Measurements from ENCODE around the gene SHF.

Gene SHF

GRCh38 chr15:45181491-45182285, 6.1 kb downstream of the SHF start:
- Histone ChIP-seq H2AK5ac (ENCODE audit: low read length) (no peak overlapping the region), H2AFZ (ENCODE audit: insufficient read depth, low read length, poor library complexity) (no peak overlapping the region), H3K36me3 (ENCODE audit: control insufficient read depth in 1 of 2, insufficient read depth in 2 of 2, low read length in 2 of 2) (peaks cover 0 to 3% of the 10 kb centered on the region in 2 experiments), H3K27me3 (ENCODE audit: insufficient read depth, low read length) (no peaks in the 10 kb centered on the region), H3K18ac (ENCODE audit: low read length) (no peak overlapping the region), H2BK5ac (ENCODE audit: low read depth, low read length, poor library complexity) (no peak overlapping the region), H3K9me3 (ENCODE audit: insufficient read depth, low read depth, low read length) (peaks cover 3% of the 10 kb centered on the region), H3K27ac (ENCODE audit: low read depth, low read length) (no peak overlapping the region), H4K8ac (ENCODE audit: low read depth, low read length) (no peak overlapping the region), H3K4me3 (ENCODE audit: low read depth, low read length) (no peak overlapping the region), H2BK120ac (ENCODE audit: insufficient read depth, low read length, poor library complexity) (no peak overlapping the region), H2BK12ac (ENCODE audit: low read length) (no peak overlapping the region), H3K23ac (ENCODE audit: low read length) (no peak overlapping the region), H3K79me1 (ENCODE audit: low read length) (peaks cover 2% of the 10 kb centered on the region), H3K14ac (ENCODE audit: low read length) (no peak overlapping the region), H4K12ac (ENCODE audit: low read depth, low read length) (no peak overlapping the region), H3K79me2 (ENCODE audit: control insufficient read depth, insufficient read depth, low read length, poor library complexity) (no peaks in the 10 kb centered on the region), H3K9ac (ENCODE audit: low read length) (no peak overlapping the region), H3K4ac (ENCODE audit: low read depth, low read length) (no peak overlapping the region), H3K4me1 (ENCODE audit: control insufficient read depth in 1 of 2, insufficient read depth in 2 of 2, low read length in 2 of 2) (peaks cover 19 to 20% of the 10 kb centered on the region in 2 experiments), H3K4me2 (ENCODE audit: low read length) (no peak overlapping the region), H4K91ac (ENCODE audit: low read depth, low read length) (no peak overlapping the region)
- no peak for DNase-seq
- no CpG with 5 or more reads among the region's 9 CpGs for WGBS (ENCODE audit: extremely low coverage, insufficient coverage, insufficient read length)

GRCh38 chr15:45180648-45181436, 6.9 kb downstream of the SHF start:
- no CpG with 5 or more reads among the region's 8 CpGs for WGBS (ENCODE audit: extremely low coverage, insufficient coverage, insufficient read length)
- Histone ChIP-seq H3K27me3 (ENCODE audit: insufficient read depth, low read length) (no peaks in the 10 kb centered on the region), H4K91ac (ENCODE audit: low read depth, low read length) (no peak overlapping the region)

GRCh38 chr15:45180201-45180600, 7.6 kb downstream of the SHF start:
- no peak overlapping the region for H2AK5ac ChIP-seq (ENCODE audit: low read length)
- peaks cover 2% of the 10 kb centered on the region for H3K79me1 ChIP-seq (ENCODE audit: low read length)
- peaks cover 3% of the 10 kb centered on the region for H3K9me3 ChIP-seq (ENCODE audit: insufficient read depth, low read depth, low read length)
- peak overlapping the region; percentile 20 for H3K4me3 ChIP-seq (ENCODE audit: low read depth, low read length)
- H3K14ac ChIP-seq (ENCODE audit: low read length), result no peak overlapping the region
- H4K91ac ChIP-seq (ENCODE audit: low read depth, low read length), result no peak overlapping the region
- H2BK12ac ChIP-seq (ENCODE audit: low read length), result no peak overlapping the region
- no peak overlapping the region for H4K12ac ChIP-seq (ENCODE audit: low read depth, low read length)
- WGBS (ENCODE audit: extremely low coverage, insufficient coverage, insufficient read length), result no CpG with 5 or more reads among the region's 7 CpGs
- no peak overlapping the region for H3K9ac ChIP-seq (ENCODE audit: low read length)
- H4K8ac ChIP-seq (ENCODE audit: low read depth, low read length), result no peak overlapping the region
- H3K27me3 ChIP-seq (ENCODE audit: insufficient read depth, low read length), result no peaks in the 10 kb centered on the region
- H2BK5ac ChIP-seq (ENCODE audit: low read depth, low read length, poor library complexity), result no peak overlapping the region
- H3K4me2 ChIP-seq (ENCODE audit: low read length), result no peak overlapping the region
- H3K27ac ChIP-seq (ENCODE audit: low read depth, low read length), result no peak overlapping the region
- no peaks in the 10 kb centered on the region for H3K79me2 ChIP-seq (ENCODE audit: control insufficient read depth, insufficient read depth, low read length, poor library complexity)
- H3K23ac ChIP-seq (ENCODE audit: low read length), result no peak overlapping the region
- H3K36me3 ChIP-seq (ENCODE audit: control insufficient read depth in 1 of 2, insufficient read depth in 2 of 2, low read length in 2 of 2), result peaks cover 0 to 3% of the 10 kb centered on the region in 2 experiments
- H2BK120ac ChIP-seq (ENCODE audit: insufficient read depth, low read length, poor library complexity), result no peak overlapping the region
- peaks cover 4 to 7% of the 10 kb centered on the region in 2 experiments for H3K4me1 ChIP-seq (ENCODE audit: control insufficient read depth in 1 of 2, insufficient read depth in 2 of 2, low read length in 2 of 2)
- H2AFZ ChIP-seq (ENCODE audit: insufficient read depth, low read length, poor library complexity), result no peak overlapping the region
- no peak overlapping the region for H3K18ac ChIP-seq (ENCODE audit: low read length)
- DNase-seq, result no peak
- no peak overlapping the region for H3K4ac ChIP-seq (ENCODE audit: low read depth, low read length)

More at GRCh38 chr15:45180648-45181436, 6.9 kb downstream of the SHF start:
- no peak for DNase-seq
- no peak overlapping the region for H3K27ac ChIP-seq (ENCODE audit: low read depth, low read length)
- peaks cover 10 to 12% of the 10 kb centered on the region in 2 experiments for H3K4me1 ChIP-seq (ENCODE audit: control insufficient read depth in 1 of 2, insufficient read depth in 2 of 2, low read length in 2 of 2)
- H4K8ac ChIP-seq (ENCODE audit: low read depth, low read length), result no peak overlapping the region
- H3K9me3 ChIP-seq (ENCODE audit: insufficient read depth, low read depth, low read length), result peaks cover 3% of the 10 kb centered on the region
- H3K79me2 ChIP-seq (ENCODE audit: control insufficient read depth, insufficient read depth, low read length, poor library complexity), result no peaks in the 10 kb centered on the region
- H3K14ac ChIP-seq (ENCODE audit: low read length), result no peak overlapping the region
- H3K23ac ChIP-seq (ENCODE audit: low read length), result no peak overlapping the region
- H2BK120ac ChIP-seq (ENCODE audit: insufficient read depth, low read length, poor library complexity), result no peak overlapping the region
- no peak overlapping the region for H3K4ac ChIP-seq (ENCODE audit: low read depth, low read length)
- H2BK12ac ChIP-seq (ENCODE audit: low read length), result no peak overlapping the region
- H3K4me2 ChIP-seq (ENCODE audit: low read length), result no peak overlapping the region
- H2AFZ ChIP-seq (ENCODE audit: insufficient read depth, low read length, poor library complexity), result no peak overlapping the region
- no peak overlapping the region for H3K4me3 ChIP-seq (ENCODE audit: low read depth, low read length)
- no peak overlapping the region for H2BK5ac ChIP-seq (ENCODE audit: low read depth, low read length, poor library complexity)
- H3K79me1 ChIP-seq (ENCODE audit: low read length), result peaks cover 2% of the 10 kb centered on the region
- no peak overlapping the region for H3K9ac ChIP-seq (ENCODE audit: low read length)
- no peak overlapping the region for H2AK5ac ChIP-seq (ENCODE audit: low read length)
- H3K36me3 ChIP-seq (ENCODE audit: control insufficient read depth in 1 of 2, insufficient read depth in 2 of 2, low read length in 2 of 2), result peaks cover 0 to 3% of the 10 kb centered on the region in 2 experiments
- H4K12ac ChIP-seq (ENCODE audit: low read depth, low read length), result no peak overlapping the region
- no peak overlapping the region for H3K18ac ChIP-seq (ENCODE audit: low read length)

- no CpG with 5 or more reads among the region's 13 CpGs for WGBS (ENCODE audit: extremely low coverage, insufficient coverage, insufficient read length)
- Histone ChIP-seq H2AK5ac (ENCODE audit: low read length) (no peak overlapping the region), H3K23ac (ENCODE audit: low read length) (no peak overlapping the region), H3K9ac (ENCODE audit: low read length) (no peak overlapping the region), H3K79me2 (ENCODE audit: control insufficient read depth, insufficient read depth, low read length, poor library complexity) (no peaks in the 10 kb centered on the region), H2BK12ac (ENCODE audit: low read length) (no peak overlapping the region), H3K18ac (ENCODE audit: low read length) (no peak overlapping the region), H3K79me1 (ENCODE audit: low read length) (no peaks in the 10 kb centered on the region), H4K12ac (ENCODE audit: low read depth, low read length) (no peak overlapping the region), H2BK120ac (ENCODE audit: insufficient read depth, low read length, poor library complexity) (no peak overlapping the region), H3K9me3 (ENCODE audit: insufficient read depth, low read depth, low read length) (peaks cover 3% of the 10 kb centered on the region), H3K27ac (ENCODE audit: low read depth, low read length) (no peak overlapping the region), H3K36me3 (ENCODE audit: control insufficient read depth in 1 of 2, insufficient read depth in 2 of 2, low read length in 2 of 2) (peaks cover 4 to 6% of the 10 kb centered on the region in 2 experiments), H3K4me3 (ENCODE audit: low read depth, low read length) (no peak overlapping the region), H2BK5ac (ENCODE audit: low read depth, low read length, poor library complexity) (no peak overlapping the region), H3K4me2 (ENCODE audit: low read length) (no peak overlapping the region), H4K8ac (ENCODE audit: low read depth, low read length) (no peak overlapping the region), H3K14ac (ENCODE audit: low read length) (no peak overlapping the region), H4K91ac (ENCODE audit: low read depth, low read length) (no peak overlapping the region), H3K27me3 (ENCODE audit: insufficient read depth, low read length) (no peaks in the 10 kb centered on the region), H2AFZ (ENCODE audit: insufficient read depth, low read length, poor library complexity) (no peak overlapping the region), H3K4me1 (ENCODE audit: control insufficient read depth in 1 of 2, insufficient read depth in 2 of 2, low read length in 2 of 2) (no peaks in the 10 kb centered on the region), H3K4ac (ENCODE audit: low read depth, low read length) (no peak overlapping the region)
- peak; percentile 47 to 64 for DNase-seq
Measured at GRCh38 chr15:45179221-45179985, 8.4 kb downstream of the SHF start.

All from trophoblast cell (in vitro differentiated cells and primary cell).